ENCODE measurements around the gene WNT2B.

- TF ChIP-seq CTCF (IDR thresholded peaks at IDR 0.05) (no peak), EZH2 (IDR thresholded peaks at IDR 0.05; ENCODE audit: borderline replicate concordance, insufficient read depth, low read depth, low read length, poor library complexity, severe bottlenecking) (no peak)
Observed at GRCh38 chr1:112536561-112536960, 27.8 kb downstream of the WNT2B start.
